ENCODE measurements around the gene NTM.

- no peak for TF ChIP-seq KAT7 (CRISPR knock-in tag; IDR thresholded peaks at IDR 0.05; ENCODE audit: borderline replicate concordance)
- TF ChIP-seq, protein P1, sequence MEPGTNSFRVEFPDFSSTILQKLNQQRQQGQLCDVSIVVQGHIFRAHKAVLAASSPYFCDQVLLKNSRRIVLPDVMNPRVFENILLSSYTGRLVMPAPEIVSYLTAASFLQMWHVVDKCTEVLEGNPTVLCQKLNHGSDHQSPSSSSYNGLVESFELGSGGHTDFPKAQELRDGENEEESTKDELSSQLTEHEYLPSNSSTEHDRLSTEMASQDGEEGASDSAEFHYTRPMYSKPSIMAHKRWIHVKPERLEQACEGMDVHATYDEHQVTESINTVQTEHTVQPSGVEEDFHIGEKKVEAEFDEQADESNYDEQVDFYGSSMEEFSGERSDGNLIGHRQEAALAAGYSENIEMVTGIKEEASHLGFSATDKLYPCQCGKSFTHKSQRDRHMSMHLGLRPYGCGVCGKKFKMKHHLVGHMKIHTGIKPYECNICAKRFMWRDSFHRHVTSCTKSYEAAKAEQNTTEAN (CRISPR knock-in tag; IDR thresholded peaks at IDR 0.05): no peak
- TF ChIP-seq SP1 (CRISPR knock-in tag; conservative IDR thresholded peaks at IDR 0.05): no peak
- no peak for TF ChIP-seq TEAD4 (CRISPR knock-in tag; IDR thresholded peaks at IDR 0.05)
- TF ChIP-seq, protein P2, sequence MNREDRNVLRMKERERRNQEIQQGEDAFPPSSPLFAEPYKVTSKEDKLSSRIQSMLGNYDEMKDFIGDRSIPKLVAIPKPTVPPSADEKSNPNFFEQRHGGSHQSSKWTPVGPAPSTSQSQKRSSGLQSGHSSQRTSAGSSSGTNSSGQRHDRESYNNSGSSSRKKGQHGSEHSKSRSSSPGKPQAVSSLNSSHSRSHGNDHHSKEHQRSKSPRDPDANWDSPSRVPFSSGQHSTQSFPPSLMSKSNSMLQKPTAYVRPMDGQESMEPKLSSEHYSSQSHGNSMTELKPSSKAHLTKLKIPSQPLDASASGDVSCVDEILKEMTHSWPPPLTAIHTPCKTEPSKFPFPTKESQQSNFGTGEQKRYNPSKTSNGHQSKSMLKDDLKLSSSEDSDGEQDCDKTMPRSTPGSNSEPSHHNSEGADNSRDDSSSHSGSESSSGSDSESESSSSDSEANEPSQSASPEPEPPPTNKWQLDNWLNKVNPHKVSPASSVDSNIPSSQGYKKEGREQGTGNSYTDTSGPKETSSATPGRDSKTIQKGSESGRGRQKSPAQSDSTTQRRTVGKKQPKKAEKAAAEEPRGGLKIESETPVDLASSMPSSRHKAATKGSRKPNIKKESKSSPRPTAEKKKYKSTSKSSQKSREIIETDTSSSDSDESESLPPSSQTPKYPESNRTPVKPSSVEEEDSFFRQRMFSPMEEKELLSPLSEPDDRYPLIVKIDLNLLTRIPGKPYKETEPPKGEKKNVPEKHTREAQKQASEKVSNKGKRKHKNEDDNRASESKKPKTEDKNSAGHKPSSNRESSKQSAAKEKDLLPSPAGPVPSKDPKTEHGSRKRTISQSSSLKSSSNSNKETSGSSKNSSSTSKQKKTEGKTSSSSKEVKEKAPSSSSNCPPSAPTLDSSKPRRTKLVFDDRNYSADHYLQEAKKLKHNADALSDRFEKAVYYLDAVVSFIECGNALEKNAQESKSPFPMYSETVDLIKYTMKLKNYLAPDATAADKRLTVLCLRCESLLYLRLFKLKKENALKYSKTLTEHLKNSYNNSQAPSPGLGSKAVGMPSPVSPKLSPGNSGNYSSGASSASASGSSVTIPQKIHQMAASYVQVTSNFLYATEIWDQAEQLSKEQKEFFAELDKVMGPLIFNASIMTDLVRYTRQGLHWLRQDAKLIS (CRISPR knock-in tag; IDR thresholded peaks at IDR 0.05; ENCODE audit: borderline replicate concordance): no peak
- TF ChIP-seq CTCF (IDR thresholded peaks at IDR 0.05): no peak
- no peak for TF ChIP-seq ZNF219 (CRISPR knock-in tag; IDR thresholded peaks at IDR 0.05; ENCODE audit: borderline replicate concordance)
- TF ChIP-seq, protein P3, sequence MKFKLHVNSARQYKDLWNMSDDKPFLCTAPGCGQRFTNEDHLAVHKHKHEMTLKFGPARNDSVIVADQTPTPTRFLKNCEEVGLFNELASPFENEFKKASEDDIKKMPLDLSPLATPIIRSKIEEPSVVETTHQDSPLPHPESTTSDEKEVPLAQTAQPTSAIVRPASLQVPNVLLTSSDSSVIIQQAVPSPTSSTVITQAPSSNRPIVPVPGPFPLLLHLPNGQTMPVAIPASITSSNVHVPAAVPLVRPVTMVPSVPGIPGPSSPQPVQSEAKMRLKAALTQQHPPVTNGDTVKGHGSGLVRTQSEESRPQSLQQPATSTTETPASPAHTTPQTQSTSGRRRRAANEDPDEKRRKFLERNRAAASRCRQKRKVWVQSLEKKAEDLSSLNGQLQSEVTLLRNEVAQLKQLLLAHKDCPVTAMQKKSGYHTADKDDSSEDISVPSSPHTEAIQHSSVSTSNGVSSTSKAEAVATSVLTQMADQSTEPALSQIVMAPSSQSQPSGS (CRISPR knock-in tag; IDR thresholded peaks at IDR 0.05; ENCODE audit: borderline replicate concordance, low read depth): no peak
- TF ChIP-seq MAX (CRISPR knock-in tag; IDR thresholded peaks at IDR 0.05): no peak
- TF ChIP-seq OVOL2 (CRISPR knock-in tag; IDR thresholded peaks at IDR 0.05; ENCODE audit: borderline replicate concordance): no peak
Measured at GRCh38 chr11:132137289-132137980, 767.0 kb downstream of the NTM start.
